SK-N-MC (cell line): ENCODE measurements around the gene BIRC7.

Experiments
- DNase-seq: peaks from one replicate; pipeline ENCODE4 v3.0.0-alpha.2; 2011; ENCODE audit warnings: low read depth, low spot score
- H3K27ac ChIP-seq: fragments of 200-600 bp; sonication (generic); 2 replicates; pipeline ENCODE4 v1.5.1; 2016; ENCODE audit warnings: mixed run types
- H3K36me3 ChIP-seq: fragments of 200-600 bp; sonication (generic); 2 replicates; pipeline ENCODE4 v1.6.1; 2017; ENCODE audit warnings: antibody characterized with exemption, low read length, mixed read lengths; ENCODE audit not compliant: insufficient read depth
- H3K4me3 ChIP-seq: fragments of 200-600 bp; sonication (generic); 2 replicates; pipeline ENCODE4 v1.5.1; 2016
- H3K9ac ChIP-seq: fragments of 200-600 bp; sonication (generic); 2 replicates; pipeline ENCODE4 v1.8.0; 2017; ENCODE audit warnings: mixed run types, mixed read lengths; ENCODE audit not compliant: insufficient read length
- H3K9me3 ChIP-seq: fragments of 200-600 bp; sonication (generic); 2 replicates; pipeline ENCODE4 v1.6.1; 2017; ENCODE audit warnings: low read depth, mild to moderate bottlenecking, antibody characterized with exemption, low read length, moderate library complexity, mixed read lengths
- EZH2 ChIP-seq: fragments of 200-600 bp; sonication (generic); IDR thresholded peaks from one replicate; pipeline ENCODE4 v1.6.1; 2017; ENCODE audit warnings: antibody characterized with exemption
- FOXP2 ChIP-seq: optimal IDR thresholded peaks from 2 replicates; pipeline ENCODE3; 2011; ENCODE audit warnings: mild to moderate bottlenecking, moderate library complexity; ENCODE audit not compliant: insufficient read depth; ENCODE audit errors: extremely low read length, control extremely low read depth
- POLR2AphosphoS5 ChIP-seq: IDR thresholded peaks from 2 replicates; pipeline ENCODE4 v1.6.1; 2012; ENCODE audit warnings: mild to moderate bottlenecking, low read depth, low read length, borderline replicate concordance

The BIRC7 gene

DNA sequence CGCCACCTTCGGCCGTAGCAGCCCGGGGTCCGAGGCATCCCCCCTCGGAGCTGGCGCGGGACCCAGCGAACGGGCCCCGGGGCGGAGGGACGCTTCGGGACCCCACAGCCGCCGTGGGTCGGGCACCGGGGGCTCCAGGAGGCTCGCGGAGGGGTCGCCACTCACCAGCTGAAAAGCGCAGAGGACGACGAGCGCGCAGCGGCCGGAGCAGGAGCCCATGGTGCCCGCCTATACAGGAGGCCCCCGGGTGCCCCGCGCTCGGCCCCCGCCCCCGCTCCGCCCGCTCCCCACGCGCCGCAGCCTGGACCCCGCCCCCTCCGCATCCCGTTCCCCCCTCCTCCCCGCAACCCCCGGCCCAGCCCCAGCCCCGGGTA is 18.5 kb downstream of the BIRC7 start, which contains the start of gene NKAIN4:
NKAIN4 (minus strand) TSS at position 232 of the 374 bp plus-strand sequence; CDS start at position 219, 13 bp downstream.
- Histone ChIP-seq H3K9me3 (no peaks in the 10 kb centered on the region), H3K4me3 (no peak within 1 kb of the TSS), H3K27ac (no peak within 1 kb of the TSS), H3K36me3 (no peaks in the 10 kb centered on the region), H3K9ac (no peak within 1 kb of the TSS)
- DNase-seq, result no peak
- TF ChIP-seq FOXP2 (no peak), EZH2 (no peak), POLR2AphosphoS5 (no peak)

DNA sequence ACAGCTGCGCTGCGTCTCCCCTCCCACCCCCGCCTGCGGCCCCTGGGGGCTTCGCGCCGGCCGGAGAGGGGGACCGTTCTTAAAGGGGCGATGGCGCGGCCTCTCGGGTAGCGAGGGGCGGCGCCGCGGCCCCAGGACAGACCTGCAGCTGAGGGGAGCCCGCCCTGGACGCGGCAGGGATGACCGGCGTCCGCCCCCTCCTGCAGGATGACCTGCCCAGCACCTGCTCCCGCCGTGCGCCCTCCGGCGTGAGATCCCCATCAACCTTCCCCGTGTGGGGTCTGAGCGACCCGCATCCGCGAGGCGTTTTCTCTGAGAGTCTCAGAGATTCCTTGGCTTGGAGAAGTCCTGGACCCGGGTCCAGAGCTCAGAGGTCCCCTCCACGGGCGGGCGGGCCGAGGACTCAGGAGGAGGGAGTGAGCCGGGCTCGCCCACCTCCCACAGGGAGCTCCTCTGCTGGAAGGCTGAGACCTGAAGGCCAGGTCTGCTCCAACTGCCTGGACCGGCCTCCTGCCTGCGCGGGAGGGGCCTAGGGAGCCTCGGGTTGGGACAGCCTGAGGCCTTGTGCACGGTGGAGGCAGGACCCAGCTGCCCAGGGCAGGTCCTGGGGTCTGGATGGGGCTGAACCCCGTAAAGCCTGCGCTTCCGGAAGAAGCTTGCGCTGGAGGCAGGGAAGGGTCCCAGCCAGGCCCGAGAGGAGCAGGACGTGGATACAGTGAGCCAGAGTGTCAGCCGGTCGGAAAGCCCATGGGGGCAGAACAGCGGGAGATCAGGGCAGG is 19.1 kb downstream of the BIRC7 start:
- TF ChIP-seq EZH2 (peak; percentile 64), POLR2AphosphoS5 (no peak)
- H3K9ac ChIP-seq, result no peak overlapping the region
- no peak overlapping the region for H3K27ac ChIP-seq
- no peak for DNase-seq
- H3K4me3 ChIP-seq, result no peak overlapping the region
- no peaks in the 10 kb centered on the region for H3K36me3 ChIP-seq
- no peaks in the 10 kb centered on the region for H3K9me3 ChIP-seq

DNA sequence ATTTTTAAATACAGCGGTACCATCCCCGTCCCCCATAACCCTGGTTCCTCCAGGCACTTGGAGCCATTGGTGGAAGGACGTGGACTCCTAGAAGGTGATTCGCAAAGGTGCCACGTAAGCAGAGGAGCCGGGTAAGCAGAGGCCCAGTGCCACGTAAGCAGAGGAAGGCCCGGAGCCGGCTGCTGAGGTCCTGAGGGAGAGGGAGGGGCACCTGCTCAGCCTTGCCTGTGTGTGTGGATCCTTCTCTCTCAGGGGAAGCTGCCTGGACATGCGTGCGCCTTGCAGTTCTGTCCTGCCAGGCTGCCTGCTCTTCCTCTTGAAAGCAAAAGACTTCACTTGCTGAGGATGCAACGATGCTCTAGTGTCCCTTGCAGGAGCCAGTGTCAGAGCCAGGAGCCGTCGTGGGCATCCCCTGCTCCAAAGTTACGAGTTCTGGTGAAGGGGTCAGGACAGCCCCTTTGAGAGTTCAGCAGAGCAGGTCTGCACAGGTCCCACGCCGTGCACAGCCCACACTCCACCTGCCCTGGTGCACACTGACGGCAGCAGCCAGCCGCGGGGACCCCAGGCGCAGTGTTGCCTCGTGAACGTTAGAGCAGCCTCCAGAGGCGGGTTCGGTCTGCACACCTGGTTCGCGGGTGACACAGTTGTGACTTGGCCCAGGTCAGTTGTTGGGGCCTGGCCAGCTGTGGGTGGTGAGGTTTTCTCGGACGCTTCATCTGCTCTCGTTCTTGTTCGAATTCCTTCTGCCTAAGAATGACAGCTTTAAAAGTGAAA is 20.4 kb downstream of the BIRC7 start:
- no peak for DNase-seq
- no peak overlapping the region for H3K9ac ChIP-seq
- no peak for TF ChIP-seq EZH2
- TF ChIP-seq FOXP2, result no peak
- TF ChIP-seq POLR2AphosphoS5, result no peak
- H3K4me3 ChIP-seq, result no peak overlapping the region
- H3K27ac ChIP-seq, result no peak overlapping the region
- H3K9me3 ChIP-seq, result no peaks in the 10 kb centered on the region
- no peaks in the 10 kb centered on the region for H3K36me3 ChIP-seq

DNA sequence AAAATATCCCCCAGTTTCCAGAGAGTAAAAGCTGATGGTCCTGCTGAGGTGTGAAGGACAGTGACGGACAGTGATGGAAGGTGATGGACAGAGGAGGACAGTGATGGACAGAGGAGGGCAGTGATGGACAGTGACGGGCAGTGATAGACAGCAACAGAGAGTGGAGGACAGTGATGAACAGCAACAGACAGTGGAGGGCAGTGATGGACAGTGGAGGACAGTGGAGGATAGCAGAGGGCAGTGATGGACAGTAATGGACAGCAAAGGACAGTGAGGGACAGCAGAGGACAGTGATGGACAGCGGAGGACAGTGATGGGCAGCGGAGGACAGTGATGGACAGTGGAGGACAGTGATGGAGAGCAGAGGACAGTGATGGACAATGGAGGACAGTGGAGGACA is 21.2 kb downstream of the BIRC7 start:
- no peak overlapping the region for H3K4me3 ChIP-seq
- H3K27ac ChIP-seq, result no peak overlapping the region
- no peaks in the 10 kb centered on the region for H3K9me3 ChIP-seq
- no peak for DNase-seq
- no peak overlapping the region for H3K9ac ChIP-seq
- TF ChIP-seq POLR2AphosphoS5 (no peak), EZH2 (no peak), FOXP2 (no peak)
- H3K36me3 ChIP-seq, result no peaks in the 10 kb centered on the region

DNA sequence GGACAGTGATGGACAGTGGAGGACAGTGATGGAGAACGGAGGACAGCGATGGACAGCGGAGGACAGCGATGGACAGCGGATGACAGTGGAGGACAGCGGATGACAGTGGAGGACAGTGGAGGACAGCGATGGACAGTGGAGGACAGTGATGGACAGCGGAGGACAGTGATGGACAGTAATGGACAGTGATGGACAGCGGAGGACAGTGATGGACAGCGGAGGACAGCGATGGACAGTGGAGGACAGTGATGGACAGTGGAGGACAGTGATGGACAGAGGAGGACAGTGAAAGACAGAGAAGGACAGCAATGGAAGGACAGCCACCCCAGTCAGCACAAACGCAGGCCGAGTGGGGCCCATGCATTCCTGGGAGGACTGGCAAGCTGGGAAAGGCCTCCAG is 21.9 kb downstream of the BIRC7 start:
- no peaks in the 10 kb centered on the region for H3K9me3 ChIP-seq
- H3K36me3 ChIP-seq, result no peaks in the 10 kb centered on the region
- H3K4me3 ChIP-seq, result no peak overlapping the region
- H3K9ac ChIP-seq, result no peak overlapping the region
- TF ChIP-seq EZH2, result no peak
- no peak for TF ChIP-seq FOXP2
- TF ChIP-seq POLR2AphosphoS5, result no peak
- no peak overlapping the region for H3K27ac ChIP-seq
- no peak for DNase-seq

DNA sequence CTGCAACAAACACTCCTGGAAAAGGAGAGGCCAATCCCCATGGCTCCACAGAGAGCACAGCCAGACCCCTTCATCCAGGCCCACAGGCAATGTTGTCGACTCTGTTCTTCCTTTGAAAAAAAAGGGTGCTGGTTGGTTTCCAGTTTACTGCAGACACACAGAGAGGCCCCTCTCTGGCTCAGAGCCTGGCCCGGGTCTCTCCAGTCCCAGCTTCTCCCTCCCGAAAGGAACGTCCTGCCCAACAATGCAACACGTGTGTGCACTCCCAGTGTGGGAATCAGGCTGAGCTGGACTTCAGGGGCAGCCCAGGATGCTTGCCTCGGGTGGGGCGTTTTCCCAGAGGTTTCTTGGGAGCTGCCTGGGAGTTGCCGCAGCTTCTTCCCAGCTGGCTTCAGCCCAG is 23.1 kb downstream of the BIRC7 start:
- no peaks in the 10 kb centered on the region for H3K9me3 ChIP-seq
- H3K9ac ChIP-seq, result no peak overlapping the region
- no peak for TF ChIP-seq EZH2
- no peak for TF ChIP-seq POLR2AphosphoS5
- no peak overlapping the region for H3K4me3 ChIP-seq
- H3K27ac ChIP-seq, result no peak overlapping the region
- DNase-seq, result no peak
- no peaks in the 10 kb centered on the region for H3K36me3 ChIP-seq

DNA sequence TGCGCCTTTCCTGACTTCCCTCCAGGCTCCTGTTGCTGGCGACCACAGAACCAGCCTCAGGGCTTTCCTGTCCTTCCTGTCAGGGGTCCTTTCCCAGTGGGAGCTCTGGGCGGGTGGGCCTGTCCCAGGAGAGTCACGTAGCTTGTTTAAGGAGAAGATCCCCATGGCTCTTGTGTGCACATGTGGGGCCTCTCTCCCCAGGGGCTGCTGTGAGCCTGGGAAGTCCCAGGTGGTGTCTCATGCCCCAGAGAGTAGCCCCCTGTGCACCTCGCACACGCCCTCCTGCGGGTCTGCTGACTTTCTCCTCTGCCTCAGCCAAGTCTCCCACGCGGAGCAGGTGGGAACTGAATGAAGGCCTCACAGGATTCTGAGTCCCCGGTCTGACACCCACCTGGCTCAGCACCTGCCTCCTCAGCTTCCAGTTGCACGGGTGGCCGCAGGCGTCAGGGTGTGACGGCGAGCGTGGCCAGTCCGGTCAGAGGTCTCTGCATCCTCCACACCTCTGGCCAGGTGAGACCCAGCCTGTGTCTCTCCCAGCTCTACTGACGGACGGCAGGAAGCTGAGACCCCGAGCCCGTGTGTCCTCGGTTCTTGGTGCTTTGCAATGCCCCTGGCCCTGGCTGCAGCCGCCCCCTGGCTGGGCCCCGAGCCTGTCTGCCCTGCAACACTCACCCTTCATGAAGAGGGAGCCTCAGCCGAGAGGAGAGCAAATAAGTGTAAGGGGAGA is 24.2 kb downstream of the BIRC7 start:
- H3K9me3 ChIP-seq, result no peaks in the 10 kb centered on the region
- H3K36me3 ChIP-seq, result no peaks in the 10 kb centered on the region
- no peak overlapping the region for H3K9ac ChIP-seq
- TF ChIP-seq EZH2 (no peak), POLR2AphosphoS5 (no peak), FOXP2 (no peak)
- no peak overlapping the region for H3K4me3 ChIP-seq
- peak; percentile 32 for DNase-seq
- H3K27ac ChIP-seq, result no peak overlapping the region

DNA sequence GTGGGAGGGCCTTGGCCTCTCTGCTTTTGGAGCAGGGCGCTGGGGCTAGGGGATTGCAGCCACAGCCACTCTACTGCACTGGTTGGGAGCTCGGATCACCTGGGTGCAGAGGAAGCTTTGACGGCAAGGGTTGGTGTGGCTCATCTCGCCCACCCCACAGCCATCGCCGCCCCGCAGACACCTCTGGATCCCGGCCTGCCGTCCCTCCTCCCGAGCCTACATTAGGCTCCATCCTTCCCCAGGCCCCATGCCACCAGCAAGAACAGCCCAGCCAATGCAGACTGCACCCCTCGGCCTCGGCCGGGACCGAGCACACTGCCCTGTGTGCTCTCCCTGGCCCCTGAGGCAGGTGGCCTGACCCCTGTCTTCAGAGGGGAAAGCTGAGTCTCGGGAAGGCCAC is 24.8 kb downstream of the BIRC7 start:
- TF ChIP-seq FOXP2 (no peak), EZH2 (no peak), POLR2AphosphoS5 (no peak)
- H3K9me3 ChIP-seq, result no peaks in the 10 kb centered on the region
- no peak overlapping the region for H3K27ac ChIP-seq
- no peak for DNase-seq
- no peak overlapping the region for H3K9ac ChIP-seq
- no peaks in the 10 kb centered on the region for H3K36me3 ChIP-seq
- no peak overlapping the region for H3K4me3 ChIP-seq
